ENCODE data around the gene SCAP.

The SCAP gene

DNA sequence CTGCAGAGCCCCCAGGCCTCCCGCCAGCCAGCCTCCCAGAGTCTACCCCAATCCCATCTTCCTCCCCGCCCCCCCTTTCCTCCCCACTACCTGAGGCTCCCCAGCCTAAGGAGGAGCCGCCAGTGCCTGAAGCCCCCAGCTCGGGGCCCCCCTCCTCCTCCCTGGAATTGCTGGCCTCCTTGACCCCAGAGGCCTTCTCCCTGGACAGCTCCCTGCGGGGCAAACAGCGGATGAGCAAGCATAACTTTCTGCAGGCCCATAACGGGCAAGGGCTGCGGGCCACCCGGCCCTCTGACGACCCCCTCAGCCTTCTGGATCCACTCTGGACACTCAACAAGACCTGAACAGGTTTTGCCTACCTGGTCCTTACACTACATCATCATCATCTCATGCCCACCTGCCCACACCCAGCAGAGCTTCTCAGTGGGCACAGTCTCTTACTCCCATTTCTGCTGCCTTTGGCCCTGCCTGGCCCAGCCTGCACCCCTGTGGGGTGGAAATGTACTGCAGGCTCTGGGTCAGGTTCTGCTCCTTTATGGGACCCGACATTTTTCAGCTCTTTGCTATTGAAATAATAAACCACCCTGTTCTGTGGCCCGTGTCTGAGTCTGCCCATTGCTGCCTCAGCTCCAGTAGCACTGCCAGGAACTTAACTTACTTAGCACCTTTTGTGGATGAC is 62.8 kb downstream of the SCAP start:
- DNase-seq, result no peak

DNA sequence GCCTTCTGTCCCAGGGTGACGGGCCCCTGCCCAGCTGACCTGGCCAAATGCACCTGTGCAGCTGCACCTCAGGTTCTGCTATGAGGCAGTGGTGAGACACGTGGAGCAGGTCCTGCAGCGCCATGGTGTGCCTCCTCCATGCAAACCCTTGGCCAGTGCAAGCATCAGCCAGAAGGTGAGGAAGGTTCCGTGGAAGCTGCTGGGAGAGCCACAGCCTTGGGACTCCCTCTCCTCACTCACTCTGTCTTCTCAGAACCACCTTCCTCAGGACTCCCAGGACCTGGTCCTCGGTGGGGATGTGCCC is 63.3 kb downstream of the SCAP start:
- no peak for DNase-seq

DNA sequence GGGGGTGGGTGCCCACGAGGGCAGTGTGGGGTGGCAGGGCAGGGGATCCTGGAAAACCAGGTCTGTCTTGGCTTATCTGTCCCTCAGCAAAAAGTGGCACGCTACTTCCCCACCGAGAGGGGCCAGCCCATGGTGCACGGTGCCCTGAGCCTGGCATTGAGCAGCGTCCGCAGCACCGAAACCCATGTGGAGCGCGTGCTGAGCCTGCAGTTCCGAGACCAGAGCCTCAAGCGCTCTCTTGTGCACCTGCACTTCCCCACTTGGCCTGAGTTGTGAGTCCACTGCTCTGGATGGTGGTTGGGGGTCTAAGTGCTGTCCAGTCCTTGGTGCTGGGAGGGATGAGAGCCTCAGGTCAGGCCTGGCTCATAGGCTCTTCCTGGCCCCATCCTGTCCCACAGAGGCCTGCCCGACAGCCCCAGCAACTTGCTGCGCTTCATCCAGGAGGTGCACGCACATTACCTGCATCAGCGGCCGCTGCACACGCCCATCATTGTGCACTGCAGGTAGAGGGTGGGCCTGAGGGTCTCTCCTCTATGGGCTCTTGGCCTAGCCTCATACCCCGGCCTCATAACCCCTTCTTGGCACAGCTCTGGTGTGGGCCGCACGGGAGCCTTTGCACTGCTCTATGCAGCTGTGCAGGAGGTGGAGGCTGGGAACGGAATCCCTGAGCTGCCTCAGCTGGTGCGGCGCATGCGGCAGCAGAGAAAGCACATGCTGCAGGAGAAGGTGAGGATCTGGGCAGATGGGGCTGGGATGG is 63.9 kb downstream of the SCAP start:
- DNase-seq, result no peak

DNA sequence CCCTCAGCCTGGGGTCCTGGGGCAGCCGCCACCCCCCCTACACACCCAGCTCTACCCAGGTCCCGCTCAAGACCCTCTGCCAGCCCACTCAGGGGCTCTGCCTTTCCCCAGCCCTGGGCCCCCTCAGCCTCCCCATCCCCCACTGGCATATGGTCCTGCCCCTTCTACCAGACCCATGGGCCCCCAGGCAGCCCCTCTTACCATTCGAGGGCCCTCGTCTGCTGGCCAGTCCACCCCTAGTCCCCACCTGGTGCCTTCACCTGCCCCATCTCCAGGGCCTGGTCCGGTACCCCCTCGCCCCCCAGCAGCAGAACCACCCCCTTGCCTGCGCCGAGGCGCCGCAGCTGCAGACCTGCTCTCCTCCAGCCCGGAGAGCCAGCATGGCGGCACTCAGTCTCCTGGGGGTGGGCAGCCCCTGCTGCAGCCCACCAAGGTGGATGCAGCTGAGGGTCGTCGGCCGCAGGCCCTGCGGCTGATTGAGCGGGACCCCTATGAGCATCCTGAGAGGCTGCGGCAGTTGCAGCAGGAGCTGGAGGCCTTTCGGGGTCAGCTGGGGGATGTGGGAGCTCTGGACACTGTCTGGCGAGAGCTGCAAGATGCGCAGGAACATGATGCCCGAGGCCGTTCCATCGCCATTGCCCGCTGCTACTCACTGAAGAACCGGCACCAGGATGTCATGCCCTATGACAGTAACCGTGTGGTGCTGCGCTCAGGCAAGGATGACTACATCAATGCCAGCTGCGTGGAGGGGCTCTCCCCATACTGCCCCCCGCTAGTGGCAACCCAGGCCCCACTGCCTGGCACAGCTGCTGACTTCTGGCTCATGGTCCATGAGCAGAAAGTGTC is 64.7 kb downstream of the SCAP start:
- no peak for DNase-seq

DNA sequence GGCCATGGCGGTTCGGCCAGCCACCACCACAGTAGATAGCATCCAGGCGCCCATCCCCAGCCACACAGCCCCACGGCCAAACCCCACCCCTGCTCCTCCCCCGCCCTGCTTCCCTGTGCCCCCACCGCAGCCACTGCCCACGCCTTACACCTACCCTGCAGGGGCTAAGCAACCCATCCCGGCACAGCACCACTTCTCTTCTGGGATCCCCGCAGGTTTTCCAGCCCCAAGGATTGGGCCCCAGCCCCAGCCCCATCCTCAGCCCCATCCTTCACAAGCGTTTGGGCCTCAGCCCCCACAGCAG is 65.4 kb downstream of the SCAP start:
- no peak for DNase-seq

DNA sequence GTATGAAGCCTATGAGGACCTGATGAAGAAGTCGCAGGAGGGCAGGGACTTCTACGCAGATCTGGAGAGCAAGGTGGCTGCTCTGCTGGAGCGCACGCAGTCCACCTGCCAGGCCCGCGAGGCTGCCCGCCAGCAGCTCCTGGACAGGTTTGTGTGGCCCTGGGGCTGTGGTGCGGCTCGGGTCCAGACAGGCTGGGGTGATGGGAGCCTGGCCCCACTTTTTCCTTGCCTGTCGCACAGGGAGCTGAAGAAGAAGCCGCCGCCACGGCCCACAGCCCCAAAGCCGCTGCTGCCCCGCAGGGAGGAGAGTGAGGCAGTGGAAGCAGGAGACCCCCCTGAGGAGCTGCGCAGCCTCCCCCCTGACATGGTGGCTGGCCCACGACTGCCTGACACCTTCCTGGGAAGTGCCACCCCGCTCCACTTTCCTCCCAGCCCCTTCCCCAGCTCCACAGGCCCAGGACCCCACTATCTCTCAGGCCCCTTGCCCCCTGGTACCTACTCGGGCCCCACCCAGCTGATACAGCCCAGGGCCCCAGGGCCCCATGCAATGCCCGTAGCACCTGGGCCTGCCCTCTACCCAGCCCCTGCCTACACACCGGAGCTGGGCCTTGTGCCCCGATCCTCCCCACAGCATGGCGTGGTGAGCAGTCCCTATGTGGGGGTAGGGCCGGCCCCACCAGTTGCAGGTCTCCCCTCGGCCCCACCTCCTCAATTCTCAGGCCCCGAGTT is 65.9 kb downstream of the SCAP start:
- no peak for DNase-seq

DNA sequence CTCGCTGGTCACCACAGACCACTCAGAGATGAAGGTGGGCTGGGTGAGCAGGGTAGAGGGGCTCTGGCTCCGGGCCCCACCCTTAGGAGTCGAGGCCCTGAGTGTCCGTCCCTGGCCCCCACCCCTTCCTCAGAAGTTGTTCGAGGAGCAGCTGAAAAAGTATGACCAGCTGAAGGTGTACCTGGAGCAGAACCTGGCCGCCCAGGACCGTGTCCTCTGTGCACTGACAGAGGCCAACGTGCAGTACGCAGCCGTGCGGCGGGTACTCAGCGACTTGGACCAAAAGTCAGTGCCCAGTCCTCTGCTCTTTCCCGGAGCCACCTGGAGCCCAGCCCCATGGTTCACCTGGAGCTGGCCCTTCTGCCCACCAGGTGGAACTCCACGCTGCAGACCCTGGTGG is 66.5 kb downstream of the SCAP start:
- no peak for DNase-seq

DNA sequence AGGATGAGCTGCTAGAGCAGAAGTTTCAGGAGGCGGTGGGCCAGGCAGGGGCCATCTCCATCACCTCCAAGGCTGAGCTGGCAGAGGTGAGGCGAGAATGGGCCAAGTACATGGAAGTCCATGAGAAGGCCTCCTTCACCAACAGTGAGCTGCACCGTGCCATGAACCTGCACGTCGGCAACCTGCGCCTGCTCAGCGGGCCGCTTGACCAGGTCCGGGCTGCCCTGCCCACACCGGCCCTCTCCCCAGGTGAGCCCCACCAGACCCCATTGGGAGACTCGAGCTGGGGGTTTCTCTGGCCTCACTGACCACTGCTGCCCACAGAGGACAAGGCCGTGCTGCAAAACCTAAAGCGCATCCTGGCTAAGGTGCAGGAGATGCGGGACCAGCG is 66.9 kb downstream of the SCAP start:
- no peak for DNase-seq

DNA sequence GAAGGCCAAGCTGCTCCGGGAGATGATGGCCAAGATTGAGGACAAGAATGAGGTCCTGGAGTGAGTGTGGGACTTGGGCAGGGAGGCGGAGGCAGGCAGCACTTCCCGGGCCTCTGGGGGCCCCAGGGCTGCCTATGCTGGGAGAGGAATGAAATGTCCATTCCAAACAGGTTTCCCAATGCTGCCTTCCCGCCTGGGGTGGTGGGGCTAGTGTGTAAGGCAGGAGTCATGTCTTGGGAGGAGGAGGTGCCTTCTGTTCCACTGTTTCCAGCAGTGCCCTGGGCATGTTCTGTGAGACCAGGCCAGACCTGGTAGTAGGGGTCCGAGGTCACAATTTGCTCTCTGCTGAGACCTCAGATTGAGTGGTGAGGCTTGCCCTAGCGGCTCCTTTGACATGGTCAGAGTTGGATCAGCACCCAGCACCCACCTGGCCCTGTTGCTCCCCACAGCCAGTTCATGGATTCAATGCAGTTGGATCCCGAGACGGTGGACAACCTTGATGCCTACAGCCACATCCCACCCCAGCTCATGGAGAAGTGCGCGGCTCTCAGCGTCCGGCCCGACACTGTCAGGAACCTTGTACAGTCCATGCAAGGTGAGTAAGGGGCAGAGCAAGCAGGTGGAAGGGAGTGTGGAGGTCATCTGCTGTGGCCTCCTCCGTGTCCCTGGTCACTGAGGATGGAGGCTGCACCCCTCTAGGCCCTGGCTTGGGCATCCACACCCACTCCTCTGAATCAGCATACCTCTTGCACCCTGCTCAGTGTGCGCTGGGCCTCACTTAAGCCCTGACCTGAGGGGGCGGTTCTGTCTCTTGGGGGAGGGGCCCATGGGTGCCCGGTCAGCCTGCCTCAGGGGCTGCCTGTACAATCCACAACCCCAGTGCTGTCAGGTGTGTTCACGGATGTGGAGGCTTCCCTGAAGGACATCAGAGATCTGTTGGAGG is 67.6 kb downstream of the SCAP start:
- DNase-seq, result no peak

DNA sequence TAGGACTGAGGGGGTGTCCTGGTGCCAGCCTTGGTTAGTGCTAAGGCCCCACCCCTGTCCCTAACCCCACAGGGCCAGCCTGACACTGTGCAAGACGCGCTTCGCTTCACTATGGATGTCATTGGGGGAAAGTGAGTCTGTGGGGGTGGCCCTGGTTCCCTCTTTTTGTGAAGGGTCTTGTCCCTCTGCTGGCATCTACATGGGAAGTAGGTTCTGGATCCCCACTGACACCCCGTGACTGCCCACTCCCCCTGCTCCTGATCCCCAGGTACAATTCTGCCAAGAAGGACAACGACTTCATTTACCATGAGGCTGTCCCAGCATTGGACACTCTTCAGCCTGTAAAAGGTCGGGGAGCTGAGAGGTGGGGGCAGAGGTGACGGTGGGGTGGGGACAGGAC is 68.5 kb downstream of the SCAP start:
- DNase-seq, result no peak

DNA sequence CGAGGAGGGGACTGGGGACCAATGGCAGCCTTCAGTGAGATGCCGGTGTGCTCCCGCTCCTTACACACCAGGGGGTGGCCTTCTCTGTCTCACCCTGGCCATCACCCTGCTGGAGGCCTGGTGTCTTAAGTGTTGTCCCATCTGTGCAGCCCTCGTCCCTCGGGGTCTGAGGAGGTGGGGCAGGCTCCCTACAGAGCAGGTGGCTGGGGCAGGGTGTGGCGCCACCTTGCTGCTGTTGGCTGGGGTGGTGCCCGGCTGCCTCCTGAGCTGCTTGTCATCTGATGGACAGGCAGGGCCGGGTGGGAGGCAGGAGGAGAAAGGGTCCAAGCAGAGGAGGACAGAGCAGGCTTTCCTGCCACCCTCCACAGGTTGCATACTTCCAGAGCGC is 69.0 kb downstream of the SCAP start:
- DNase-seq, result no peak

DNA sequence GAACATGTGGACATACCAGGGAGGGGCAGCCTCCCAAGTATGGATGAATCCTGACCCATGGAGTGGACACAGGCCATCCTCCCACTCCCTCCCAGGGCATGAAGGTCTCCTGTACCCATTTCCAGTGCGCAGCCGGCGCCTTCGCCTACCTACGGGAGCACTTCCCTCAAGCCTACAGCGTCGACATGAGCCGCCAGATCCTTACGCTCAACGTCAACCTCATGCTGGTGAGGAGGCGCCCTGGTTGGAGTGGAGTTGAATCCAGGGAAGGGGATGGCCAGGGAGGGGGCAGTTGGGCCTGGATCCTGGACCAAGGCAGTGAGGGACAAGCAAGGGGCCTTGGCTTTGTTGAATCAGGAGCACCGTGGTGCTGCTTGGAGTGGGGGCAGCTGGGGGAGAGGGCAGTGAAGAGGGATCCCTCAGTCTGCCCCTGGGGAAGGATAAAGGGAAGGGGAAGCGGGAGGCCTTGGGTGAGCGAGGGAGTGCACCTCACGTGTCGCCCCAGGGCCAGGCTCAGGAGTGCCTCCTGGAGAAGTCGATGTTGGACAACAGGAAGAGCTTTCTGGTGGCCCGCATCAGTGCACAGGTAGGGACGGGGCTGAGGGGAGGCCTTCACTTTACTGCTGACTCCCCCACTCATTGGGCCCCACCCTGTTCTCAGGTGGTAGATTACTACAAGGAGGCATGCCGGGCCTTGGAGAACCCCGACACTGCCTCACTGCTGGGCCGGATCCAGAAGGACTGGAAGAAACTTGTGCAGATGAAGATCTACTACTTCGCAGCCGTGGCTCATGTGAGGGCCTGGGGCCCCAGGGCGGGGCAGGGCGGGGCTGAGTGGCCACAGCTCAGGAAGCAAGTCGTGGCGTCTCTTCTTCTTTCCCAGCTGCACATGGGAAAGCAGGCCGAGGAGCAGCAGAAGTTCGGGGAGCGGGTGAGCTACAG is 69.7 kb downstream of the SCAP start:
- DNase-seq, result no peak

DNA sequence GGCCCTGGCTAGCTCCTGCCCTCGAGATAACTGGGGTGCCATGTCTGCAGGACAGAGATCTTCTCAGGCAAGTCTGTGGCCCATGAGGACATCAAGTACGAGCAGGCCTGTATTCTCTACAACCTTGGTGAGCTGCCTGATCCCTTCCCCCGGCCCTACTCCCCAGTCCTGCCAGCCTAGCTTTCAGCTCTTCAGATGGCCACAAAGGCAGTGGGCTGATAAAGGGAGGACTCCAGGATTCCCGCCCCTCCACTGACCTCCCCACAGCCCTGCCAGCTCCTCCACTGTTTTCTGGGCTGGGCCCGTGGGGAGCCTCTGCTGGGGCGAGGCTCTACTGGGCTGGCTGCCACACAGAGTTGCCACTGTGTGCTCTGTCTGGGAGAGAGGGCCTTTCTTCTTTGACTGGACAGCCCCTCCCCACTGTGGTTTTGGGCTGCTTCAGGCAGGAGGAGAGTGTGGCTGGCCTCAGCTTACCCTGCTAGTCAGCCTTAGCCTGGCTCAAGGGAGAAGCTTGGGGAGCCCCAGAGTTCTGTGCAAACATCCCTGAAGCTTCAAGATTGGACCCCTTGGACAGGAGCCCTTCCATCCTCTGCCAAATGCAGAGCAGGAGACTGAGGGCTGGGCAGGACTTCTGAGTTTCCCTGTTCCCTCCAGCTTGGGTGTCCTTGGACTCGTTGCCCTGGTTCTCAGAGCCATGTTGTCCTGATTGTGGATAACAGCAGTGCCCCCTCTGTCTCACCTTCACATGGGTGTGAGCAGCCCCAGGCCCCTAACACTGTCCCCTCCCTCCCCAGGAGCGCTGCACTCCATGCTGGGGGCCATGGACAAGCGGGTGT is 70.6 kb downstream of the SCAP start:
- no peak for DNase-seq

DNA sequence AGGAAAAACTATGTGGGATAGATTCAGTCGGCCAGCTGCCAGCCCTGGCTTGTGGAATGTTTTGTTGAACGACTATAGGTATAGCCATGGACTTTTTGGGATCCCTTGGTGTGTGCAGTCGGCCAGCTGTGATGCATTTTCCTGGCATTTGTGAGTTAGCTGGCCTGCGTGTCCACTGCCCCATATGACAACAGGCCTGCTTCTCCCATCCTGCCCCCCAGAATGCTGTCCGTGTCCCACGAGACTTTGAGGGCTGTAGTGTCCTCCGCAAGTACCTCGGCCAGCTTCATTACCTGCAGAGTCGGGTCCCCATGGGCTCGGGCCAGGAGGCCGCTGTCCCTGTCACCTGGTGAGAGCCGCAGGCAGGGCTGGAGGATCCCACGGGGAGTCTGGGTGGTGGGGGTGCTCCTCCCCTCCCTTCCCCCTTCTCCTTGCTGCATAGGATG is 71.3 kb downstream of the SCAP start:
- no peak for DNase-seq

DNA sequence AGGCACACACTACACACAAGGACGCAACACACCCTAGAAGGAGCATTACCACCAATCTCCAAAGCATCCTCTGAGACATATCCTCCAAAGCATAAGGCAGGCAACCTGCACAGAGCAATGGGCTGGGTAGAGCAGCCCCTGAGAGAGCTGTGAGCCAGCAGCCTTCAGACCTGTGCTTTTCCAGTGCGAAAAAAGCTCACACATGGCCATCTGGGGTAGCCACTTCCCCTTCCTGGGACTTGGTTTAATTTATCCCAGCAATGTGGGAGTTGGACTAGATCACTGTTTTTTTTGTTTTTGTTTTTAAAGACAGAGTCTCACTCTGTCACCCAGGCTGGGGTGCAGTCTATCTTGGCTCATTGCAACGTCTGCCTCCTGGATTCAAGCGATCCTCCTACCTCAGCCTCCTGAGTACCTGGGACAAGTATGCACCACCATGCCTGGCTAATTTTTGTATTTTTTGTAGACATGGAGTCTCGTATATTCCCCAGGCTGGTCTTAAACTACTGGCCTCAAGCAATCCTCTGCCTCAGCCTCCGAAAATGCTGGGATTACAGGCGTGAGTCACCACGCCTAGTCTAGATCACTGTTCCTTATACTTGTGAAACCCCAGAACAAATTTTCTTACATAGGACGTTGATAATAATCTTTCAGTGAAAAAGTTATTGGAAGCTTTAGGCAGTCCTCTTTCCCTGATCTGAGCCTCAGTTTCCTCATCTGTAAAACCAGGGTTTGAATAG is 76.0 kb downstream of the SCAP start:
- no peak for DNase-seq

DNA sequence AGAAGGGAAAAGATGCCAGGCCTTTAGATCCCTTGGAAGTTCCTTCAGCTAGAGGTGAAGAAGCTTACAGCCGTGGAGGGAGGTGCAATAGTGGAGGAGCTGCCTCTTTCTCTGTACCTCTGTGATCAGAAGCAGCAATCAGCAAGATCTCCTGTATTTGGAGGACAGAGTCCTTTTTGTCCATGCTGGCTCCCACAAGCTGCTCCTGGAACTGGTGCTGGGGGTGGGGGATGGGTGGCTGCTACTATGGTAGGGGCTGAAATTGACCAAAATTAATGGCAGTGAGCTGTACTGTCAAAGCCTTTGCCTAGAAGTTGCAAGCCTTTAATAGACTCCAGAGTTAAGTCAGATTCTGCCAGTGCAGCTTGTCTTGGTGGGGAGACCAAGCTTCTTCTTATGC is 76.7 kb downstream of the SCAP start:
- DNase-seq, result no peak

DNA sequence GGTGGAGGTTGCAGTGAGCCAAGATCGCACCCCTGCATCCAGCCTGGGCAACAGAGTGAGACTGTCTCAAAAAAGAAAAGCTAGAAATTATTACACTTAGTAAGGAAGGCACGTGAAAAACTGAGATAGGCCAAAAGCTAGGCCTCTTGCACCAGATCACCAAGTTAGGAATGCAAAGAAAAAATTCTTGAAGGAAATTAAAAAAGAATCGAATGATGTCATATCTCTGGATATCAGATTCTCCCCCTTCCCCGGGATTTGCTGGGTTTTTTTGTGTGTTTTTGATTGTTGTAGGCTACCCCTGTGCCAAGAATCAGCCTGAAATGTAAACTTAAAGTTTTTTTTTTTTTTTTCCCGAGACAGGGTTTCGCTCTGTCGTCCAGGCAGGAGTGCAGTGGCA is 77.5 kb downstream of the SCAP start:
- DNase-seq, result no peak

DNA sequence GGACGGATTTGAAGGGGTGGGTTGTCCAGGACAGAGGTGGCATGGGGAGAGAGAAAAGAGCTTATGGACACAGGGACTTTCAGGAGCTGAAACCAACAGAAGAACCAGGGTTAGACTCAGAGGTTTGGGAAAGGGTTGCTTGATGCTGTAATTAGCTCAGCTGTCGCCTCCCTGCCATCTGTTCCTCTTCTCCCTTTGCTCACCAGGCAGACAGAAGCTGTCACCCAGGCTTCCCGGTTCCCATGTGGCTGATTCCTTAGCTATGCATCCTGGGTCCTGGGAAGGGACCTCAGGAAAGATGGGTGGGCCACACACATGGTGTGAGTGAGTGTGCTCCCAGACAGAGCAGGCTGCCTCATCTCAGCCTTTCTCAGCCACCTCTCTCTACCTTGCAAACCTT is 80.9 kb downstream of the SCAP start:
- no peak for DNase-seq

DNA sequence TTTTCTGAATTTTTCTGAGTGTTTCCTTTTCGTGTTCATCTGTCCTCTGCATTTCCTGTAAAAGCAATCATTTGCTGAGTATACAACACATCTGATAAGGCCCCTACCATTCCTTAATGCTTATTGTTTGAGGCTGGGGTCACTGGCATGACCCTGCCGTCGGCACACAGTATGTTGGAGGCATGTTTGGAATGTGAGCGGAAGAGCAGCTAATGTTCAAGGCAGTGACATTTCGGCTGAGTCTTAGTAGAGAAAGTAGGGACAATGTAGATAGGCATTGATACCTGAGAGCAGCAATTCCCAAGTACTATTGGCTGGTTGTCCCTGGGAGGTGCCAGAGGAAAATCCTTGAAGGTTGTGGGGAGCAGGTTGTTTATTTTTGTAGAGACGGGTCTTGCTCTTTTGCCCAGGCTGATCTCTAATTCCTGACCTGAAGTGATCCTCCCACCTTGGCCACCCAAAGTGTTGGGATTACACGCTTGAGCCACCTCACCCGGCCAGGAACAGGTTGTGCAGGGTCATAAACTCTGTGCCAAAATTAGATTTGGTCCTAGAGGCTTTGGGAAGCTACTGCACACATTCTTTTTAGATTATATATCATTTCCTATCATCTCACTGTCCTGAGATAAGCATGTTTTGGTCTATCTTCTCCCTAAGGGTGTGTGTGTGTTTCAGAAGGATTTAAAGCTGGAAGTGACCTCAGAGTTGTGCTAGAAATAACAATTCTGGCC is 81.4 kb downstream of the SCAP start:
- DNase-seq, result no peak
